HL-60 (cell line): ENCODE results near the gene INTS11.

Experiments
- DNase-seq, 2 experiments: peaks; one replicate each; pipeline ENCODE4 v3.0.0-alpha.2; 2010 to 2020; ENCODE audit warnings: low read depth in 1 of 2, low spot score in 1 of 2
- H3K27ac ChIP-seq: fragments of 250-450 bp; sonication (Bioruptor Pico); replicated peaks from 2 replicates; pipeline ENCODE4 v1.5.1; 2020; ENCODE audit warnings: mild to moderate bottlenecking, moderate library complexity
- H3K27me3 ChIP-seq: fragments of 250-450 bp; sonication (Bioruptor Pico); 2 replicates; pipeline ENCODE4 v1.5.1; 2021; ENCODE audit warnings: mild to moderate bottlenecking, moderate library complexity; ENCODE audit not compliant: insufficient read depth, poor library complexity, severe bottlenecking
- H3K4me3 ChIP-seq: replicated peaks from 2 replicates; pipeline ENCODE4 v1.5.1; 2011; ENCODE audit warnings: mild to moderate bottlenecking, control low read depth, low read length; ENCODE audit not compliant: insufficient read depth
- CTCF ChIP-seq: IDR thresholded peaks from one replicate; pipeline ENCODE4 v1.5.1; 2011; ENCODE audit warnings: low read length, control low read depth, inconsistent platforms; ENCODE audit not compliant: insufficient read depth
- GABPA ChIP-seq: IDR thresholded peaks from 2 replicates; pipeline ENCODE4 v1.6.1; 2012; ENCODE audit warnings: low read depth
- POLR2AphosphoS5 ChIP-seq: IDR thresholded peaks from 2 replicates; pipeline ENCODE4 v1.6.1; 2012; ENCODE audit warnings: low read depth
- REST ChIP-seq: IDR thresholded peaks from 2 replicates; pipeline ENCODE4 v1.6.1; 2012; ENCODE audit warnings: low read depth; ENCODE audit not compliant: insufficient replicate concordance
- SPI1 ChIP-seq: IDR thresholded peaks from 2 replicates; pipeline ENCODE4 v1.6.1; 2012; ENCODE audit warnings: low read depth, mild to moderate bottlenecking, borderline replicate concordance

The INTS11 gene

GRCh38 chr1:1352786-1353388, 28.4 kb upstream of the INTS11 start:
- H3K4me3 ChIP-seq = no peak overlapping the region
- H3K27ac ChIP-seq = no peak overlapping the region

GRCh38 chr1:1351511-1352427, 27.3 kb upstream of the INTS11 start:
- H3K27ac ChIP-seq = no peak overlapping the region
- no peak for DNase-seq
- no peak for TF ChIP-seq GABPA
- TF ChIP-seq POLR2AphosphoS5 = 0 out of 2 replicates have a peak, but pooled peaks have one; percentile 22
- H3K27me3 ChIP-seq = peaks cover 33% of the 10 kb centered on the region
- no peak overlapping the region for H3K4me3 ChIP-seq

More at GRCh38 chr1:1352786-1353388, 28.4 kb upstream of the INTS11 start:
- peaks cover 44% of the 10 kb centered on the region for H3K27me3 ChIP-seq
- no peak for DNase-seq
- no peak for TF ChIP-seq POLR2AphosphoS5
- no peak for TF ChIP-seq REST
- TF ChIP-seq SPI1 = no peak
- no peak for TF ChIP-seq GABPA
- TF ChIP-seq CTCF = no peak

GRCh38 chr1:1349256-1350012, 25.0 kb upstream of the INTS11 start, which contains the start of gene DVL1:
DVL1 (minus strand) TSS chr1:1349418; CDS start chr1:1349065, 353 bp downstream.
- DNase-seq = peak; percentile 51 to 62
- Histone ChIP-seq H3K27ac (peak within 1 kb of the TSS; percentile 56), H3K27me3 (peaks cover 29% of the 10 kb centered on the region), H3K4me3 (peak within 1 kb of the TSS; percentile 71)
- TF ChIP-seq CTCF (peak; percentile 18), REST (no peak)
